SK-N-SH (cell line): Measurements from ENCODE around the gene MAST1.

Experiments
- CTCF ChIP-seq: fragments of 200-600 bp; sonication (generic); IDR thresholded peaks from 2 replicates; pipeline ENCODE4 v1.6.1; 2017; ENCODE audit warnings: antibody characterized with exemption, mild to moderate bottlenecking, moderate library complexity
- EZH2phosphoT487 ChIP-seq: fragments of 200-600 bp; sonication (generic); IDR thresholded peaks from 2 replicates; pipeline ENCODE4 v1.6.1; 2017; ENCODE audit warnings: low read depth, mixed run types, mild to moderate bottlenecking, antibody characterized with exemption, moderate library complexity, borderline replicate concordance
- FOXM1 ChIP-seq: IDR thresholded peaks from 2 replicates; pipeline ENCODE4 v1.4.0; 2012; ENCODE audit warnings: low read depth, mild to moderate bottlenecking
- USF1 ChIP-seq: IDR thresholded peaks from 2 replicates; pipeline ENCODE4 v1.4.0; 2012; ENCODE audit warnings: low read depth, borderline replicate concordance

GRCh38 chr19:12858041-12858928 lies 20.0 kb downstream of the MAST1 start:
- no peak for TF ChIP-seq USF1
- no peak for TF ChIP-seq CTCF
- TF ChIP-seq EZH2phosphoT487, result no peak
- no peak for TF ChIP-seq FOXM1
